OCI-LY1 (cell line): ENCODE data around the gene TM4SF5.

ENCODE experiments used
- EZH2 ChIP-seq: fragments of 200-600 bp; sonication (generic), shearing (Covaris generic); IDR thresholded peaks from 2 replicates; pipeline ENCODE4 v1.8.0; 2017; ENCODE audit warnings: borderline replicate concordance, mixed run types, mild to moderate bottlenecking, antibody characterized with exemption, low read length, moderate library complexity, mixed read lengths
- TF ChIP-seq, protein P1 (sequence below): fragments of 200-600 bp; sonication (generic), shearing (Covaris generic); IDR thresholded peaks from 2 replicates; pipeline ENCODE4 v1.5.1; 2017; ENCODE audit warnings: mild to moderate bottlenecking, antibody characterized with exemption, low read length, moderate library complexity, mixed read lengths

DNA sequence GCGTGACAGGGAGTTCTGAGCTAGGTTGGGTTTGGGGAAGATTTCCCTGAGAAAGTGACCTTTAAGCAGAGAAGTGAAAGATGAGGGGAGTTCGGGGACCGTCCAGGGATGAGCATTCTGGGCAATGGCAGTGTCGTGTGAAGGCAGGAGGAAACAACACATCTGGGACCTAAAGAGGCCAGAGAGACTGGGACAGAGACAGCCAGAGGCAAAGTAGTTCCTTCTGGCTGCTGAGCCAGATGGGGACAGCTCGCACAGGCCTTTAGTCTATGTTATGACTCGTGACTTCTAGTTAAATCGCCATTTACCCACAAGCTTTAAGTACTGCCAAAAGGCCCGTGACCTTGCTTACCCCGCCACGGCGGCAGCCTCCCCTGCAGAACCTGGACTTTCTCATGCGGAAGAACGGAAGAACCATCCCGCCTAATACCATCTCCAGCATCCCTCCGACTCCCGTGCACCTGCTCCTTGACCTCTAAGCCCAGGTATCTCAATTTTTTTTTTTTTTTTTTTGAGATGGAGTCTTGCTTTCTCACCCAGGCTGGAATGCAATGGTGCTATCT lies 48.9 kb upstream of the TM4SF5 start:
- TF ChIP-seq, protein P1, sequence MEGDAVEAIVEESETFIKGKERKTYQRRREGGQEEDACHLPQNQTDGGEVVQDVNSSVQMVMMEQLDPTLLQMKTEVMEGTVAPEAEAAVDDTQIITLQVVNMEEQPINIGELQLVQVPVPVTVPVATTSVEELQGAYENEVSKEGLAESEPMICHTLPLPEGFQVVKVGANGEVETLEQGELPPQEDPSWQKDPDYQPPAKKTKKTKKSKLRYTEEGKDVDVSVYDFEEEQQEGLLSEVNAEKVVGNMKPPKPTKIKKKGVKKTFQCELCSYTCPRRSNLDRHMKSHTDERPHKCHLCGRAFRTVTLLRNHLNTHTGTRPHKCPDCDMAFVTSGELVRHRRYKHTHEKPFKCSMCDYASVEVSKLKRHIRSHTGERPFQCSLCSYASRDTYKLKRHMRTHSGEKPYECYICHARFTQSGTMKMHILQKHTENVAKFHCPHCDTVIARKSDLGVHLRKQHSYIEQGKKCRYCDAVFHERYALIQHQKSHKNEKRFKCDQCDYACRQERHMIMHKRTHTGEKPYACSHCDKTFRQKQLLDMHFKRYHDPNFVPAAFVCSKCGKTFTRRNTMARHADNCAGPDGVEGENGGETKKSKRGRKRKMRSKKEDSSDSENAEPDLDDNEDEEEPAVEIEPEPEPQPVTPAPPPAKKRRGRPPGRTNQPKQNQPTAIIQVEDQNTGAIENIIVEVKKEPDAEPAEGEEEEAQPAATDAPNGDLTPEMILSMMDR: no peak
- TF ChIP-seq EZH2: no peak
